ENCODE data around the gene HELQ.

- TF ChIP-seq YY1 (IDR thresholded peaks at IDR 0.05; ENCODE audit: insufficient read depth, insufficient read length) (no peak), ZNF274 (IDR thresholded peaks at IDR 0.05; ENCODE audit: low read depth, low read length) (no peak), SUZ12 (IDR thresholded peaks at IDR 0.05; ENCODE audit: extremely low read depth, insufficient read depth, insufficient read length) (no peak)
Observed at GRCh38 chr4:83371235-83371634, 84.4 kb downstream of the HELQ start.
